Sigmoid colon (tissue), 7 donors: ENCODE results near the gene EHD4. TPM values are rescaled to one million over a fixed set of nuclear protein-coding genes. Genes with fewer than 3 reads are reported as not detected.
A peak's percentile ranks its signal among the peaks of the same experiment; 100 is the strongest.

ENCODE experiments used
- DNase-seq: peaks from one replicate; pipeline ENCODE4 v3.0.0-alpha.2; 2019
- H3K27ac ChIP-seq, 4 donors: fragments of 200-600 bp; sonication (generic); one replicate each; pipeline ENCODE4 v1.5.1; 2016 to 2019; ENCODE audit warnings: mild to moderate bottlenecking in 1 of 4
- H3K27me3 ChIP-seq, 3 donors: fragments of 200-600 bp; sonication (generic); one replicate each; pipeline ENCODE4 v1.5.1; 2019; ENCODE audit warnings: mild to moderate bottlenecking in 1 of 3
- H3K36me3 ChIP-seq, 4 donors: fragments of 200-600 bp; sonication (generic); one replicate each; pipeline ENCODE4 v1.5.1; 2016 to 2019
- H3K4me1 ChIP-seq, 4 donors: fragments of 200-600 bp; sonication (generic); one replicate each; pipeline ENCODE4 v1.5.1; 2017 to 2019
- H3K4me3 ChIP-seq, 4 donors: fragments of 200-600 bp; sonication (generic); one replicate each; pipeline ENCODE4 v1.5.1; 2017 to 2019; ENCODE audit warnings: mild to moderate bottlenecking in 2 of 4, moderate library complexity in 1 of 4
- H3K9me3 ChIP-seq, 4 donors: fragments of 200-600 bp in 3 of 4; sonication (generic) in 3 of 4; one replicate each; pipeline versions ENCODE4 v1.5.1 to v1.6.1; 2013 to 2019
- EP300 ChIP-seq, 4 donors: sonication (generic); formaldehyde crosslinking; IDR thresholded peaks; one replicate each; pipeline ENCODE4 v1.6.1; 2017; ENCODE audit warnings: antibody characterized with exemption in 4 of 4
- POLR2A ChIP-seq, 2 donors: fragments of 450-650 bp; IDR thresholded peaks; one replicate each; pipeline ENCODE4 v1.6.1; 2016; ENCODE audit warnings: antibody characterized with exemption in 2 of 2, mild to moderate bottlenecking in 2 of 2, moderate library complexity in 2 of 2
- POLR2AphosphoS5 ChIP-seq, 4 donors: sonication (generic); formaldehyde crosslinking; IDR thresholded peaks; one replicate each; pipeline ENCODE4 v1.6.1; 2017; ENCODE audit warnings: antibody characterized with exemption in 4 of 4
- WGBS, 2 donors: extraction: QIAGEN DNeasy Blood & Tissue Kit; methylation state at CpG; one replicate each; pipeline ENCODE4 v1.1.7; 2013; 5-methylcytosine and 5-hydroxymethylcytosine counted together
- intact Hi-C: fragments of 100-400 bp; cut with DNase I; formaldehyde crosslinking; loops from one replicate; pipeline ENCODE4 v1.15.1; 2023
- polyA plus RNA-seq, 3 donors: library from polyadenylated mRNA; stranded (reverse); fragments of 200-250 nt; gene quantifications; one replicate each; pipeline ENCODE4 v1.2.3, GENCODE V29; 2013
- total RNA-seq, 4 donors: library from RNA; depleted of rRNA; stranded (reverse); fragments of >200 nt; gene quantifications; one replicate each; pipeline ENCODE4 v1.1.0, GENCODE V29; 2016
- TF ChIP-seq, protein P1 (sequence below), 4 experiments: fragments of 450-650 bp in 3 of 4; fragments of 200-600 bp in 1 of 4; IDR thresholded peaks; one replicate each; pipeline ENCODE4 v1.5.1; 2016 to 2019; ENCODE audit warnings: antibody characterized with exemption in 4 of 4, mild to moderate bottlenecking in 3 of 4, moderate library complexity in 2 of 4
- donor health status: healthy with polysubstance abuse.
- donor health status: Bipolar disorder and iron deficiency.
- donor health status: healthy.

Gene EHD4
- total and polyA plus RNA-seq, 7 donors = 8.9 to 37.0 (median 13.0) TPM

GRCh38 chr15:41936649-41937567 is 35.4 kb downstream of the EHD4 start:
- WGBS, 2 donors = 67 to 80% methylated on average over 19 of the region's 19 CpGs

GRCh38 chr15:41936155-41936554 is 36.2 kb downstream of the EHD4 start:
- no peaks in the 10 kb centered on the region for H3K27me3 ChIP-seq
- intact Hi-C loops = no loop called here
- peak overlapping the region in 2 of 4 donors; percentile 28 to 64 for H3K27ac ChIP-seq
- 87 to 96% methylated on average over 3 of the region's 3 CpGs for WGBS, 2 donors
- peak; percentile 34 for DNase-seq
- no peak for TF ChIP-seq POLR2A (IDR thresholded peaks at IDR 0.05)
- TF ChIP-seq EP300 (IDR thresholded peaks at IDR 0.05) = no peak
- no peak for TF ChIP-seq POLR2AphosphoS5 (IDR thresholded peaks at IDR 0.05)
- H3K4me1 ChIP-seq = peaks cover 0 to 5% (median 3%) of the 10 kb centered on the region in 4 donors
- no peaks in the 10 kb centered on the region for H3K9me3 ChIP-seq
- no peak overlapping the region for H3K4me3 ChIP-seq
- no peaks in the 10 kb centered on the region for H3K36me3 ChIP-seq

More at GRCh38 chr15:41936649-41937567, 35.4 kb downstream of the EHD4 start:
- Histone ChIP-seq H3K27ac (peak overlapping the region; percentile 37 to 67 (median 54)), H3K27me3 (no peaks in the 10 kb centered on the region), H3K36me3 (no peaks in the 10 kb centered on the region), H3K4me3 (no peak overlapping the region), H3K9me3 (no peaks in the 10 kb centered on the region), H3K4me1 (peaks cover 0 to 4% (median 0%) of the 10 kb centered on the region in 4 donors)
- DNase-seq = no peak
- TF ChIP-seq, protein P1, sequence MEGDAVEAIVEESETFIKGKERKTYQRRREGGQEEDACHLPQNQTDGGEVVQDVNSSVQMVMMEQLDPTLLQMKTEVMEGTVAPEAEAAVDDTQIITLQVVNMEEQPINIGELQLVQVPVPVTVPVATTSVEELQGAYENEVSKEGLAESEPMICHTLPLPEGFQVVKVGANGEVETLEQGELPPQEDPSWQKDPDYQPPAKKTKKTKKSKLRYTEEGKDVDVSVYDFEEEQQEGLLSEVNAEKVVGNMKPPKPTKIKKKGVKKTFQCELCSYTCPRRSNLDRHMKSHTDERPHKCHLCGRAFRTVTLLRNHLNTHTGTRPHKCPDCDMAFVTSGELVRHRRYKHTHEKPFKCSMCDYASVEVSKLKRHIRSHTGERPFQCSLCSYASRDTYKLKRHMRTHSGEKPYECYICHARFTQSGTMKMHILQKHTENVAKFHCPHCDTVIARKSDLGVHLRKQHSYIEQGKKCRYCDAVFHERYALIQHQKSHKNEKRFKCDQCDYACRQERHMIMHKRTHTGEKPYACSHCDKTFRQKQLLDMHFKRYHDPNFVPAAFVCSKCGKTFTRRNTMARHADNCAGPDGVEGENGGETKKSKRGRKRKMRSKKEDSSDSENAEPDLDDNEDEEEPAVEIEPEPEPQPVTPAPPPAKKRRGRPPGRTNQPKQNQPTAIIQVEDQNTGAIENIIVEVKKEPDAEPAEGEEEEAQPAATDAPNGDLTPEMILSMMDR (IDR thresholded peaks at IDR 0.05) = no peak
- peak in 1 of 4 donors; percentile 42 for TF ChIP-seq EP300 (IDR thresholded peaks at IDR 0.05)
- TF ChIP-seq POLR2A (IDR thresholded peaks at IDR 0.05) = no peak
- TF ChIP-seq POLR2AphosphoS5 (IDR thresholded peaks at IDR 0.05) = peak in 1 of 4 donors; percentile 34
- intact Hi-C loops = no loop called here

- 62 to 64% methylated on average over 5 of the region's 5 CpGs for whole genome bisulfite sequencing, 2 donors
- Histone ChIP-seq H3K9me3 (no peaks in the 10 kb centered on the region), H3K4me3 (no peak overlapping the region), H3K4me1 (peaks cover 0 to 11% (median 8%) of the 10 kb centered on the region in 4 donors), H3K36me3 (no peaks in the 10 kb centered on the region), H3K27ac (peak overlapping the region in 2 of 4 donors; percentile 28 to 64), H3K27me3 (no peaks in the 10 kb centered on the region)
- DNase-seq = peak; percentile 38
- intact Hi-C loops = no loop called here
- TF ChIP-seq, protein P1 (IDR thresholded peaks at IDR 0.05) = no peak
- no peak for TF ChIP-seq POLR2AphosphoS5 (IDR thresholded peaks at IDR 0.05)
- TF ChIP-seq POLR2A (IDR thresholded peaks at IDR 0.05) = no peak
- TF ChIP-seq EP300 (IDR thresholded peaks at IDR 0.05) = no peak
Measured at GRCh38 chr15:41935566-41936020, 36.8 kb downstream of the EHD4 start.

GRCh38 chr15:41934843-41935242 is 37.5 kb downstream of the EHD4 start:
- peaks cover 0 to 18% (median 15%) of the 10 kb centered on the region in 4 donors for H3K4me1 ChIP-seq
- 48 to 84% methylated on average over 4 of the region's 4 CpGs for WGBS, 2 donors
- intact Hi-C loops = no loop called here

More at GRCh38 chr15:41934843-41935242, 37.5 kb downstream of the EHD4 start:
- no peak overlapping the region for H3K4me3 ChIP-seq
- DNase-seq = peak; percentile 27
- no peaks in the 10 kb centered on the region for H3K27me3 ChIP-seq
- TF ChIP-seq, protein P1 (IDR thresholded peaks at IDR 0.05) = no peak
- TF ChIP-seq EP300 (IDR thresholded peaks at IDR 0.05) = no peak
- peak in 1 of 4 donors; percentile 13 for TF ChIP-seq POLR2AphosphoS5 (IDR thresholded peaks at IDR 0.05)
- TF ChIP-seq POLR2A (IDR thresholded peaks at IDR 0.05) = no peak
- H3K27ac ChIP-seq = peak overlapping the region in 3 of 4 donors; percentile 29 to 64 (median 40)
- H3K36me3 ChIP-seq = no peaks in the 10 kb centered on the region
- H3K9me3 ChIP-seq = no peaks in the 10 kb centered on the region
